ENCODE results near the gene VPS52.

- TF ChIP-seq, protein P1, sequence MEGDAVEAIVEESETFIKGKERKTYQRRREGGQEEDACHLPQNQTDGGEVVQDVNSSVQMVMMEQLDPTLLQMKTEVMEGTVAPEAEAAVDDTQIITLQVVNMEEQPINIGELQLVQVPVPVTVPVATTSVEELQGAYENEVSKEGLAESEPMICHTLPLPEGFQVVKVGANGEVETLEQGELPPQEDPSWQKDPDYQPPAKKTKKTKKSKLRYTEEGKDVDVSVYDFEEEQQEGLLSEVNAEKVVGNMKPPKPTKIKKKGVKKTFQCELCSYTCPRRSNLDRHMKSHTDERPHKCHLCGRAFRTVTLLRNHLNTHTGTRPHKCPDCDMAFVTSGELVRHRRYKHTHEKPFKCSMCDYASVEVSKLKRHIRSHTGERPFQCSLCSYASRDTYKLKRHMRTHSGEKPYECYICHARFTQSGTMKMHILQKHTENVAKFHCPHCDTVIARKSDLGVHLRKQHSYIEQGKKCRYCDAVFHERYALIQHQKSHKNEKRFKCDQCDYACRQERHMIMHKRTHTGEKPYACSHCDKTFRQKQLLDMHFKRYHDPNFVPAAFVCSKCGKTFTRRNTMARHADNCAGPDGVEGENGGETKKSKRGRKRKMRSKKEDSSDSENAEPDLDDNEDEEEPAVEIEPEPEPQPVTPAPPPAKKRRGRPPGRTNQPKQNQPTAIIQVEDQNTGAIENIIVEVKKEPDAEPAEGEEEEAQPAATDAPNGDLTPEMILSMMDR (conservative IDR thresholded peaks at IDR 0.05) = no peak
- TF ChIP-seq ZFX (IDR thresholded peaks at IDR 0.05) = no peak
Measured at GRCh38 chr6:33316603-33317418, 45.1 kb upstream of the VPS52 start.

All from C4-2B (cell line).